DOHH2 (cell line): ENCODE measurements around the gene ABCD1.

Experiments used
- EZH2phosphoT487 ChIP-seq: fragments of 200-600 bp; sonication (generic); IDR thresholded peaks from 2 replicates; pipeline ENCODE4 v1.6.1; 2017; ENCODE audit warnings: borderline replicate concordance, mild to moderate bottlenecking, antibody characterized with exemption, low read length, moderate library complexity, mixed read lengths
- TF ChIP-seq, protein P1 (sequence below): fragments of 200-600 bp; sonication (generic); IDR thresholded peaks from one replicate; pipeline ENCODE4 v1.5.1; 2014; ENCODE audit warnings: antibody characterized with exemption, mild to moderate bottlenecking, low read depth, low read length; ENCODE audit not compliant: poor library complexity, severe bottlenecking

DNA sequence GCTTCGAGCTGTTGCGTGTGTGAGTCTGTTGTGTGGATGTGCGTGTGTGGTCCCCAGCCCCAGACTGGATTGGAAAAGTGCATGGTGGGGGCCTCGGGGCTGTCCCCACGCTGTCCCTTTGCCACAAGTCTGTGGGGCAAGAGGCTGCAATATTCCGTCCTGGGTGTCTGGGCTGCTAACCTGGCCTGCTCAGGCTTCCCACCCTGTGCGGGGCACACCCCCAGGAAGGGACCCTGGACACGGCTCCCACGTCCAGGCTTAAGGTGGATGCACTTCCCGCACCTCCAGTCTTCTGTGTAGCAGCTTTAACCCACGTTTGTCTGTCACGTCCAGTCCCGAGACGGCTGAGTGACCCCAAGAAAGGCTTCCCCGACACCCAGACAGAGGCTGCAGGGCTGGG lies 28.6 kb upstream of the ABCD1 start:
- TF ChIP-seq, protein P1, sequence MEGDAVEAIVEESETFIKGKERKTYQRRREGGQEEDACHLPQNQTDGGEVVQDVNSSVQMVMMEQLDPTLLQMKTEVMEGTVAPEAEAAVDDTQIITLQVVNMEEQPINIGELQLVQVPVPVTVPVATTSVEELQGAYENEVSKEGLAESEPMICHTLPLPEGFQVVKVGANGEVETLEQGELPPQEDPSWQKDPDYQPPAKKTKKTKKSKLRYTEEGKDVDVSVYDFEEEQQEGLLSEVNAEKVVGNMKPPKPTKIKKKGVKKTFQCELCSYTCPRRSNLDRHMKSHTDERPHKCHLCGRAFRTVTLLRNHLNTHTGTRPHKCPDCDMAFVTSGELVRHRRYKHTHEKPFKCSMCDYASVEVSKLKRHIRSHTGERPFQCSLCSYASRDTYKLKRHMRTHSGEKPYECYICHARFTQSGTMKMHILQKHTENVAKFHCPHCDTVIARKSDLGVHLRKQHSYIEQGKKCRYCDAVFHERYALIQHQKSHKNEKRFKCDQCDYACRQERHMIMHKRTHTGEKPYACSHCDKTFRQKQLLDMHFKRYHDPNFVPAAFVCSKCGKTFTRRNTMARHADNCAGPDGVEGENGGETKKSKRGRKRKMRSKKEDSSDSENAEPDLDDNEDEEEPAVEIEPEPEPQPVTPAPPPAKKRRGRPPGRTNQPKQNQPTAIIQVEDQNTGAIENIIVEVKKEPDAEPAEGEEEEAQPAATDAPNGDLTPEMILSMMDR: no peak
- no peak for TF ChIP-seq EZH2phosphoT487
